ENCODE results near the gene BSND. TPM values are rescaled to one million over a fixed set of nuclear protein-coding genes. Genes with fewer than 3 reads are reported as not detected.

The BSND gene
- total RNA-seq, 1 donor: not detected

DNA sequence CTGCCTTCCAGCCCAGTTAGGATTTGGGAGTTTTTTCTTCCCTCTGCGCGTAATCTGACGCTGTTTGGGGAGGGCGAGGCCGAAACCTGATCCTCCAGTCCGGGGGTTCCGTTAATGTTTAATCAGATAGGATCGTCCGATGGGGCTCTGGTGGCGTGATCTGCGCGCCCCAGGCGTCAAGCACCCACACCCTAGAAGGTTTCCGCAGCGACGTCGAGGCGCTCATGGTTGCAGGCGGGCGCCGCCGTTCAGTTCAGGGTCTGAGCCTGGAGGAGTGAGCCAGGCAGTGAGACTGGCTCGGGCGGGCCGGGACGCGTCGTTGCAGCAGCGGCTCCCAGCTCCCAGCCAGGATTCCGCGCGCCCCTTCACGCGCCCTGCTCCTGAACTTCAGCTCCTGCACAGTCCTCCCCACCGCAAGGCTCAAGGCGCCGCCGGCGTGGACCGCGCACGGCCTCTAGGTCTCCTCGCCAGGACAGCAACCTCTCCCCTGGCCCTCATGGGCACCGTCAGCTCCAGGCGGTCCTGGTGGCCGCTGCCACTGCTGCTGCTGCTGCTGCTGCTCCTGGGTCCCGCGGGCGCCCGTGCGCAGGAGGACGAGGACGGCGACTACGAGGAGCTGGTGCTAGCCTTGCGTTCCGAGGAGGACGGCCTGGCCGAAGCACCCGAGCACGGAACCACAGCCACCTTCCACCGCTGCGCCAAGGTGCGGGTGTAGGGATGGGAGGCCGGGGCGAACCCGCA lies 40.8 kb downstream of the BSND start, which contains the start of gene PCSK9:
TSS of gene PCSK9 (plus strand) at position 207 of the 741 bp plus-strand sequence. CDS start at position 497, 290 bp downstream.
- peak within 1 kb of the TSS; percentile 52 for H3K4me3 ChIP-seq (ENCODE audit: low read depth, low read length)
- peak; percentile 22 for DNase-seq (ENCODE audit: low read depth)
- TF ChIP-seq, protein P1, sequence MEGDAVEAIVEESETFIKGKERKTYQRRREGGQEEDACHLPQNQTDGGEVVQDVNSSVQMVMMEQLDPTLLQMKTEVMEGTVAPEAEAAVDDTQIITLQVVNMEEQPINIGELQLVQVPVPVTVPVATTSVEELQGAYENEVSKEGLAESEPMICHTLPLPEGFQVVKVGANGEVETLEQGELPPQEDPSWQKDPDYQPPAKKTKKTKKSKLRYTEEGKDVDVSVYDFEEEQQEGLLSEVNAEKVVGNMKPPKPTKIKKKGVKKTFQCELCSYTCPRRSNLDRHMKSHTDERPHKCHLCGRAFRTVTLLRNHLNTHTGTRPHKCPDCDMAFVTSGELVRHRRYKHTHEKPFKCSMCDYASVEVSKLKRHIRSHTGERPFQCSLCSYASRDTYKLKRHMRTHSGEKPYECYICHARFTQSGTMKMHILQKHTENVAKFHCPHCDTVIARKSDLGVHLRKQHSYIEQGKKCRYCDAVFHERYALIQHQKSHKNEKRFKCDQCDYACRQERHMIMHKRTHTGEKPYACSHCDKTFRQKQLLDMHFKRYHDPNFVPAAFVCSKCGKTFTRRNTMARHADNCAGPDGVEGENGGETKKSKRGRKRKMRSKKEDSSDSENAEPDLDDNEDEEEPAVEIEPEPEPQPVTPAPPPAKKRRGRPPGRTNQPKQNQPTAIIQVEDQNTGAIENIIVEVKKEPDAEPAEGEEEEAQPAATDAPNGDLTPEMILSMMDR (IDR thresholded peaks at IDR 0.05; ENCODE audit: insufficient read depth, low read length): no peak

DNA sequence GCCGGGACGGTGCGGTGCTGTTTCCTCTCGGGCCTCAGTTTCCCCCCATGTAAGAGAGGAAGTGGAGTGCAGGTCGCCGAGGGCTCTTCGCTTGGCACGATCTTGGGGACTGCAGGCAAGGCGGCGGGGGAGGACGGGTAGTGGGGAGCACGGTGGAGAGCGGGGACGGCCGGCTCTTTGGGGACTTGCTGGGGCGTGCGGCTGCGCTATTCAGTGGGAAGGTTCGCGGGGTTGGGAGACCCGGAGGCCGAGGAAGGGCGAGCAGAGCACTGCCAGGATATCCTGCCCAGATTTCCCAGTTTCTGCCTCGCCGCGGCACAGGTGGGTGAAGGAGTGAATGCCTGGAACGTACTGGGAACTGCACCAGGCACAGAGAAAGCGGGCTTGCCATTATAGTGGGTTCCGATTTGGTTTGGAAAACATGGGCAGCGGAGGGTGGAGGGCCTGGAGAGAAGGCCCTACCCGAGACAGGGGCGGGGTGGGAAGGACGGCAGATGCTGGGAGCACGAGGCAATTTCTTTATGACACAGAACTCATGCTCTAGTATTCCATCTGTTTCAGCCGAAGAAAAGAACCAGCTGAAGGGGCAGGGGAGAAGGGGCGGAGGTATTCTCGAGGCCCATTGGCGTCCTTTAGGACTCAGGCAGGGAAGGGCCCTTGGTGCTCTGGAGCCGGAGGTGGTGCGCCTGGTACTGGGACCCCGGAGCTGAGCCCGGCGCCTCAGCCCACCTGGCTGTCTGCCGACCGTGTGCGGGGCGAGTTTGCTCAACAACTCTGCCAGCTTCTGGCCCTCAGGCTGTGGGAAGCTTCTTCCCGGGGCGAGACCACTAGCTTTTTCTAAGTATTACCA lies 41.6 kb downstream of the BSND start:
- TF ChIP-seq, protein P1 (IDR thresholded peaks at IDR 0.05; ENCODE audit: insufficient read depth, low read length): no peak
- H3K4me3 ChIP-seq (ENCODE audit: low read depth, low read length): peak overlapping the region; percentile 52
- DNase-seq (ENCODE audit: low read depth): no peak

DNA sequence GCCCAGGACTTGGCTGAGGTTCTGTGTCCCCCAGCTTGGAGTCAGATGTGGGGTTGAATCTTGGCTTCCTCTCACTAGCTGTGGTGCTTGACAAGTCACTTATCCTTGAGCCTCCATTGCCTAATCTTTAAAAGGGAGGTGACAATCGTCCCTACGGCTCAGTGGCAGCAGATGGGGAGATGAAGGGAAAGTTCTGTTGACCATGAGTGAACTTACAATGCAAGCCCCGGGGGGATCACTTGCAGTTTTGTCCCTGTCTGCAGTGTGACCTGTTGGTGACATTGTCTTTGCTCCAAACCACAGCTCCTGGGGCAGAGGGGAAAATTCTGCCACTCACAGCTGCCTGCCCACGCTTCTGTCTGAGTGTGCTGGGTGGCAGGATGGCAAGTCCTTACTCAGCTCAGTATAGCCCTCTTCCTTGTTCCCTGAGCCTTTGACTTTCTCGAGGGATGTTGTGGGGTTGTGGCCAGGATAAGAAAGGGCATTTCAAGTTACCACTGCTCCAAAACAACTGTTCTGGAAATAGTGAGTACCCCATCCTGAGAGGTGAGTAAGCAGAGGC lies 42.3 kb downstream of the BSND start:
- no peak overlapping the region for H3K4me3 ChIP-seq (ENCODE audit: low read depth, low read length)
- no peak for DNase-seq (ENCODE audit: low read depth)
- TF ChIP-seq, protein P1 (IDR thresholded peaks at IDR 0.05; ENCODE audit: insufficient read depth, low read length): no peak

DNA sequence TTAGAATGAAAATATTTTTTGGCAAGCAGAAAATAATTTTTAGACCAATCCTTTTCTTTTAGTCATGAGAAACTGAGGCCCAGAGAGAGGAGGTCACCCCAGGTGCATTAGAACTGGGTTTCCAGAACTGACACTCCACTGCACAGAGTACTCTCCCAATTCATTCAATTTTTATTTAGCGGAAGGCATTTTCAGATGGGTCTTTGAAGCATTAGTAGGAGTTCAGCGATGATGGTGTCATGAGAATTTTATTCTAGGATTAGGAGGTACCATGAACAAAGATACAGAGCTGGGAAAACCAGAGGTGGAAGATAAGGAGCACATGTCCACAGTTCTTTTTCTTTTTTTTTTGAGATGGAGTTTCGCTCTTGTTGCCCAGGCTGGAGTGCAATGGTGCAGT lies 42.9 kb downstream of the BSND start:
- no peak overlapping the region for H3K4me3 ChIP-seq (ENCODE audit: low read depth, low read length)
- TF ChIP-seq, protein P1 (IDR thresholded peaks at IDR 0.05; ENCODE audit: insufficient read depth, low read length): no peak
- DNase-seq (ENCODE audit: low read depth): no peak

DNA sequence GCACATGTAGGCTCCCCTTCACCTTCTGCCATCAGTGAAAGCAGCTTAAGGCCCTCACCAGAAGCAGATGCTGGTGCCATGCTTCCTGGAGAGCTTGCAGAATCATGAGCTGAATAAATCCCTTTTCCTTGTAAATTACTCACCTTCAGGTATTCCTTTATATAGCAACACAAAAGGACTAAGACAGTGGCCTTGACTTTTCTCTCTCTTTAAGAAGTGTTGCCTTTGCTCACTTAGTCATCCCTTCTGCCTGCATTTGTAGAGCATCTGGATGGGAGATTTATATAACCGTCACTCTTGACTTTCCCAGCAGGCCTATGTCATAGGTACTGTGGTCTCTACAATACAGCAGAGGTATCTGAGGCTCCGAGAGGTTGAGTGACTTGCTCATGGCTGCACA lies 44.3 kb downstream of the BSND start:
- no peak for DNase-seq (ENCODE audit: low read depth)
- TF ChIP-seq, protein P1 (IDR thresholded peaks at IDR 0.05; ENCODE audit: insufficient read depth, low read length): no peak
- H3K4me3 ChIP-seq (ENCODE audit: low read depth, low read length): no peak overlapping the region

DNA sequence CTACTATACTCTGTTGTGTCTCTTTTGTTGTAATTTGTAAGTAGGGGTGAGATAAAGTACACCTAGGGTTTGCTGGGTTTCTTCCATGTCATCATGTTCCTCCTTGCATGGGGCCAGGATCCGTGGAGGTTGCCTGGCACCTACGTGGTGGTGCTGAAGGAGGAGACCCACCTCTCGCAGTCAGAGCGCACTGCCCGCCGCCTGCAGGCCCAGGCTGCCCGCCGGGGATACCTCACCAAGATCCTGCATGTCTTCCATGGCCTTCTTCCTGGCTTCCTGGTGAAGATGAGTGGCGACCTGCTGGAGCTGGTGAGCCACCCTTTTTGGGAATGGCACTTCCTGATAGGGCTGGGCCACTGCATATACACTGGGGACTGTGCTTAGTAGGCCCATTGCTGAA lies 45.0 kb downstream of the BSND start:
- TF ChIP-seq, protein P1 (IDR thresholded peaks at IDR 0.05; ENCODE audit: insufficient read depth, low read length): no peak
- no peak overlapping the region for H3K4me3 ChIP-seq (ENCODE audit: low read depth, low read length)
- DNase-seq (ENCODE audit: low read depth): no peak

Measured in fibroblast of the aortic adventitia (primary cell).